B cell (primary cell): Measurements from ENCODE around the gene ACSM3.

Experiments
- EZH2 ChIP-seq: IDR thresholded peaks from 2 replicates; pipeline ENCODE4 v1.6.1; 2012; ENCODE audit warnings: borderline replicate concordance, low read depth, mild to moderate bottlenecking, moderate library complexity, low read length; ENCODE audit not compliant: insufficient read depth, poor library complexity, severe bottlenecking
- TF ChIP-seq, protein P1 (sequence below): fragments of 200-600 bp; IDR thresholded peaks from one replicate; pipeline ENCODE4 v1.8.0; 2022; ENCODE audit warnings: antibody characterized with exemption, mild to moderate bottlenecking

DNA sequence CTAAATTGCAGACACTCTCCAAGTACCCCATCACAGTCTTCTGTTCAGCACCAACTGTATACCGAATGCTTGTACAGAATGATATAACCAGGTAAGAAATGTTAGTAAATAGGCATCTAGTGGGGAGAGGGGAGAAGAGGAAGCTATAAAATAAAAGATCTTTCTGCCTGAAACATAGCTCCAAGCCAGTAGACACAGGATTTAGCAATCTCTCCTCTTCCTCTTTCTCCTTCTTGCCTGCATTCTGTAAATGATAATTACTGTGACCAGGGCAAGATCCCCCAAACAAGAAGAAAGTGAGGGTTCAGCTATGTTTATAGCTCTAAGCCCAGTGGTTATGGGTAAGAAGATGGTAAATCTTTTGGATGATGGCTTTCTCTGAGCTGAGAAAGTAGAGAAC lies 17.9 kb downstream of the ACSM3 start:
- TF ChIP-seq, protein P1, sequence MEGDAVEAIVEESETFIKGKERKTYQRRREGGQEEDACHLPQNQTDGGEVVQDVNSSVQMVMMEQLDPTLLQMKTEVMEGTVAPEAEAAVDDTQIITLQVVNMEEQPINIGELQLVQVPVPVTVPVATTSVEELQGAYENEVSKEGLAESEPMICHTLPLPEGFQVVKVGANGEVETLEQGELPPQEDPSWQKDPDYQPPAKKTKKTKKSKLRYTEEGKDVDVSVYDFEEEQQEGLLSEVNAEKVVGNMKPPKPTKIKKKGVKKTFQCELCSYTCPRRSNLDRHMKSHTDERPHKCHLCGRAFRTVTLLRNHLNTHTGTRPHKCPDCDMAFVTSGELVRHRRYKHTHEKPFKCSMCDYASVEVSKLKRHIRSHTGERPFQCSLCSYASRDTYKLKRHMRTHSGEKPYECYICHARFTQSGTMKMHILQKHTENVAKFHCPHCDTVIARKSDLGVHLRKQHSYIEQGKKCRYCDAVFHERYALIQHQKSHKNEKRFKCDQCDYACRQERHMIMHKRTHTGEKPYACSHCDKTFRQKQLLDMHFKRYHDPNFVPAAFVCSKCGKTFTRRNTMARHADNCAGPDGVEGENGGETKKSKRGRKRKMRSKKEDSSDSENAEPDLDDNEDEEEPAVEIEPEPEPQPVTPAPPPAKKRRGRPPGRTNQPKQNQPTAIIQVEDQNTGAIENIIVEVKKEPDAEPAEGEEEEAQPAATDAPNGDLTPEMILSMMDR = no peak
- TF ChIP-seq EZH2 = no peak
